ENCODE results near the gene MAPT. TPM values are rescaled to one million over a fixed set of nuclear protein-coding genes. Genes with fewer than 3 reads are reported as not detected.
"Not testable (repeated sequence)": the region's sequence is repeated elsewhere in the genome, so short reads cannot be mapped to it uniquely, and the experiment has no call there.

The MAPT gene
- polyA plus RNA-seq, 4 donors, result 9.2 to 13.8 (median 10.5) TPM

GRCh38 chr17:46023366-46023765 lies 129.0 kb downstream of the MAPT start:
- not testable (repeated sequence) for DNase-seq (ENCODE audit: low read depth in 4 of 4, low spot score in 2 of 4)

DNA sequence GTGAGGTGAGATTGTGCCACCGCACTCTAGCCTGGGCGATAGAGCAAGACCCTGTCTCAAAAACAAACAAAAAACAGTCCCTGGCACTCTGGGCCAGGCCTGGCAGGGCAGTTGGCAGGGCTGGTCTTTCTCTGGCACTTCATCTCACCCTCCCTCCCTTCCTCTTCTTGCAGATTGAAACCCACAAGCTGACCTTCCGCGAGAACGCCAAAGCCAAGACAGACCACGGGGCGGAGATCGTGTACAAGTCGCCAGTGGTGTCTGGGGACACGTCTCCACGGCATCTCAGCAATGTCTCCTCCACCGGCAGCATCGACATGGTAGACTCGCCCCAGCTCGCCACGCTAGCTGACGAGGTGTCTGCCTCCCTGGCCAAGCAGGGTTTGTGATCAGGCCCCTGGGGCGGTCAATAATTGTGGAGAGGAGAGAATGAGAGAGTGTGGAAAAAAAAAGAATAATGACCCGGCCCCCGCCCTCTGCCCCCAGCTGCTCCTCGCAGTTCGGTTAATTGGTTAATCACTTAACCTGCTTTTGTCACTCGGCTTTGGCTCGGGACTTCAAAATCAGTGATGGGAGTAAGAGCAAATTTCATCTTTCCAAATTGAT lies 129.5 kb downstream of the MAPT start:
- DNase-seq (ENCODE audit: low read depth in 4 of 4, low spot score in 2 of 4), result no peak

GRCh38 chr17:46024590-46024989 lies 130.2 kb downstream of the MAPT start:
- DNase-seq (ENCODE audit: low read depth in 4 of 4, low spot score in 2 of 4), result no peak

DNA sequence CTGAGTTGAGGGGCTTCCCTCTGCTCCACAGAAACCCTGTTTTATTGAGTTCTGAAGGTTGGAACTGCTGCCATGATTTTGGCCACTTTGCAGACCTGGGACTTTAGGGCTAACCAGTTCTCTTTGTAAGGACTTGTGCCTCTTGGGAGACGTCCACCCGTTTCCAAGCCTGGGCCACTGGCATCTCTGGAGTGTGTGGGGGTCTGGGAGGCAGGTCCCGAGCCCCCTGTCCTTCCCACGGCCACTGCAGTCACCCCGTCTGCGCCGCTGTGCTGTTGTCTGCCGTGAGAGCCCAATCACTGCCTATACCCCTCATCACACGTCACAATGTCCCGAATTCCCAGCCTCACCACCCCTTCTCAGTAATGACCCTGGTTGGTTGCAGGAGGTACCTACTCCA lies 130.7 kb downstream of the MAPT start:
- DNase-seq (ENCODE audit: low read depth in 4 of 4, low spot score in 2 of 4), result no peak

GRCh38 chr17:46025510-46026165 lies 131.3 kb downstream of the MAPT start:
- DNase-seq (ENCODE audit: low read depth in 4 of 4, low spot score in 2 of 4), result no peak

DNA sequence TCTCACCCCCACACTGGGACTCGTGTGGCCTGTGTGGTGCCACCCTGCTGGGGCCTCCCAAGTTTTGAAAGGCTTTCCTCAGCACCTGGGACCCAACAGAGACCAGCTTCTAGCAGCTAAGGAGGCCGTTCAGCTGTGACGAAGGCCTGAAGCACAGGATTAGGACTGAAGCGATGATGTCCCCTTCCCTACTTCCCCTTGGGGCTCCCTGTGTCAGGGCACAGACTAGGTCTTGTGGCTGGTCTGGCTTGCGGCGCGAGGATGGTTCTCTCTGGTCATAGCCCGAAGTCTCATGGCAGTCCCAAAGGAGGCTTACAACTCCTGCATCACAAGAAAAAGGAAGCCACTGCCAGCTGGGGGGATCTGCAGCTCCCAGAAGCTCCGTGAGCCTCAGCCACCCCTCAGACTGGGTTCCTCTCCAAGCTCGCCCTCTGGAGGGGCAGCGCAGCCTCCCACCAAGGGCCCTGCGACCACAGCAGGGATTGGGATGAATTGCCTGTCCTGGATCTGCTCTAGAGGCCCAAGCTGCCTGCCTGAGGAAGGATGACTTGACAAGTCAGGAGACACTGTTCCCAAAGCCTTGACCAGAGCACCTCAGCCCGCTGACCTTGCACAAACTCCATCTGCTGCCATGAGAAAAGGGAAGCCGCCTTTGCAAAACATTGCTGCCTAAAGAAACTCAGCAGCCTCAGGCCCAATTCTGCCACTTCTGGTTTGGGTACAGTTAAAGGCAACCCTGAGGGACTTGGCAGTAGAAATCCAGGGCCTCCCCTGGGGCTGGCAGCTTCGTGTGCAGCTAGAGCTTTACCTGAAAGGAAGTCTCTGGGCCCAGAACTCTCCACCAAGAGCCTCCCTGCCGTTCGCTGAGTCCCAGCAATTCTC lies 132.1 kb downstream of the MAPT start:
- DNase-seq (ENCODE audit: low read depth in 4 of 4, low spot score in 2 of 4), result no peak

- no peak for DNase-seq (ENCODE audit: low read depth in 4 of 4, low spot score in 2 of 4)
Observed at GRCh38 chr17:46027048-46027975, 133.0 kb downstream of the MAPT start.

DNA sequence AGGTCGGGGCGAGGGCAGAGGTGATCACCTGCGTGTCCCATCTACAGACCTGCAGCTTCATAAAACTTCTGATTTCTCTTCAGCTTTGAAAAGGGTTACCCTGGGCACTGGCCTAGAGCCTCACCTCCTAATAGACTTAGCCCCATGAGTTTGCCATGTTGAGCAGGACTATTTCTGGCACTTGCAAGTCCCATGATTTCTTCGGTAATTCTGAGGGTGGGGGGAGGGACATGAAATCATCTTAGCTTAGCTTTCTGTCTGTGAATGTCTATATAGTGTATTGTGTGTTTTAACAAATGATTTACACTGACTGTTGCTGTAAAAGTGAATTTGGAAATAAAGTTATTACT lies 133.6 kb downstream of the MAPT start:
- no peak for DNase-seq (ENCODE audit: low read depth in 4 of 4, low spot score in 2 of 4)

DNA sequence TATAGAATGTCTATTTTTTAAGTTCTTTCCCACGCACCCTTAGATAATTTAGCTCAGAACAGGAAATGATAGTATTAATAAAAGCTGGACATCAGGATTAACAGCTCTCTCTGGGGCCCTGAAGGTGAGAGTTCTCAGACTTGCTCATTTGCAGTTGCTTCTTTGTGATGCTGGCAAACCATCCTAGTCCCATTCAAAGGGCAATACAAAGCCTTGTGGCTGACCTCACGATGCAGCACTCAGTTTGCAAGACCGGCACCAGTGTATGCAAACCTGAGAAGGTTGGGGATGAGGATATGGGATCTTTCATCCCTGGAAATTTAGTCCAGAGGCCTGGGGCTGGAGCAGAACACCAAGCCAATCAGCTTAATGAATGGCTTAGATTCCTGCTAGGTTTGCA lies 134.0 kb downstream of the MAPT start:
- no peak for DNase-seq (ENCODE audit: low read depth in 4 of 4, low spot score in 2 of 4)

- no peak for DNase-seq (ENCODE audit: low read depth in 4 of 4, low spot score in 2 of 4)
Observed at GRCh38 chr17:46028981-46029565, 134.7 kb downstream of the MAPT start.

DNA sequence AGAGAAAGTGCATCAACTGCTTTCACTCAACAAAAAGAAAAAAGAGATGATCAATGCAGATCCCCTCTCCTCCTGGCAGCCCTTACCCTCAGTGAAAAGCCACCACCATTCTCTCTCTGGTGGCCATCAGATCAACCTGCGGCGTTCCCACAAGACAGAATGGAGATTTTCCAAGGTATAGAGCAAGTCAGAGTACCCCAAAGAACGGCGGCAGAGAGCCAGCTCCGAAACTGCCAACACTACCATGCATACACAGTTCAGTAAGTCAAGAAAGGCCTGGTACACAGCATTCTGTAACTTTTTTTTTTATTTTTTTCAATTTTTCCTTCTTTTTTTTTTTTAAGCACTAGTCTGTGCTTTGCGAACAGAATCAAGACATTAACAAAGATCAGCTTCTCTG lies 135.3 kb downstream of the MAPT start:
- DNase-seq (ENCODE audit: low read depth in 4 of 4, low spot score in 2 of 4), result no peak

- no peak for DNase-seq (ENCODE audit: low read depth in 4 of 4, low spot score in 2 of 4)
Observed at GRCh38 chr17:46030752-46031151, 136.4 kb downstream of the MAPT start.

- DNase-seq (ENCODE audit: low read depth in 4 of 4, low spot score in 2 of 4), result no peak
Observed at GRCh38 chr17:46031440-46031839, 137.1 kb downstream of the MAPT start.

- DNase-seq (ENCODE audit: low read depth in 4 of 4, low spot score in 2 of 4), result no peak
Observed at GRCh38 chr17:46031920-46032319, 137.6 kb downstream of the MAPT start.

DNA sequence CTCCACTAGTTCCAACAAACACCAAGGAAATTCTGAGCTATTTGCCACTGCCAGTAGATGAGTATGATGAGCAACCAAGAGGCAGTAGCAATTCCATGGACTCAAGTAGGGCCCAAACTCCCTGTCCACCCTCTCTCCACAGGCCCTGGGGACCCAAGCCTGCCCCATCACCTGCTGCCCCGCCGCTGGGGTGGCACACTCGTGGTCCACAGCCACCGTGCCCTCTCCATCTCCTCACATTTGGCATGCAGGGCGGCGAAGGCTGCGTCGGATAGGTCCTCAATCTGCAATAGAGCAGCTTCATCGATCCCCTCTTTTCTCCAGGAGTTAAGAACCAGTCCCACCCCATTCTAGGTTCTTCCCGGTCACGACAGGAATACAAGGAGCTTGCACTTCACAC lies 138.6 kb downstream of the MAPT start:
- DNase-seq (ENCODE audit: low read depth in 4 of 4, low spot score in 2 of 4), result no peak

- DNase-seq (ENCODE audit: low read depth in 4 of 4, low spot score in 2 of 4), result no peak
Observed at GRCh38 chr17:46033392-46033791, 139.0 kb downstream of the MAPT start.

DNA sequence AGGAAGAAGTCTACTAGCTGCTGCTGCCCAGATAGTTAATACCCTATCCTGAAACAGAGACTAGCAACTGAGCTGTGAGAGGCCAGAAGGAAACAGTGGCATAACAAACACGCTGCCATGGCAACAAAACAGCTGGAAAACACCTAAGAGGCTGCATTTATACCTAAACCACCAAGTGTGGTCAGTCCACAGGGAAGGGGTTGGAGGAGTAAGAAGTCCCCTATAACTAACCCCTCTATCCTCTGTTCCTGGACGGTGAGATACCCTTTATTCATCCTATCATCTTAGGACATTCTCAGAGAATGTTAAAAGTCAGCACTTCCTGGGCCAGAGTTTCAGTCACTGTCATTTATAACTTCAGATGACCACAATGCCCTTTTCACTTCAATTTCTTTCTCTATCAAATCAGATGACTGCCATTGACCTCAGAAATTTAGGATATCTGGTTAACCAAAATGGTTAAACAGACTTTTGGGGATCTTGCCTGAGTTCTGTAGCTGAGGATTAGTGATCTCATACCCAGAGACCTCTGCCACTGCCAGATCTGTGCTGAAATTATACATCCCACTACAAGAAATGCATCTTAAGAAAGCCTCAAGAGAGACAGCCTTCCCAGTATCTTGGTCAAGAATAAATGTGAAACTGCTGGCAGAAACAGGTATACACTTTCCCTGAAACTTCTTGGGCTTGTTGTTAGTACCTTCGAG lies 140.9 kb downstream of the MAPT start:
- no peak for DNase-seq (ENCODE audit: low read depth in 4 of 4, low spot score in 2 of 4)

GRCh38 chr17:46036491-46036890 lies 142.1 kb downstream of the MAPT start:
- DNase-seq (ENCODE audit: low read depth in 4 of 4, low spot score in 2 of 4), result no peak

- DNase-seq (ENCODE audit: low read depth in 4 of 4, low spot score in 2 of 4), result no peak
Observed at GRCh38 chr17:46037722-46038255, 143.4 kb downstream of the MAPT start.
